MCF 10A (cell line): ENCODE results near the gene APOB. TPM values are rescaled to one million over a fixed set of nuclear protein-coding genes. Genes with fewer than 3 reads are reported as not detected.

ENCODE experiments used
- BruUV-seq: library from RNA; stranded (reverse); fragments of 400-500 nt; replicated peaks from 2 replicates; lab custom pipeline; 2021; lab: Mats Ljungman, UMichigan
- CTCF ChIA-PET: fragments of 300-600 bp; sonication (Branson Sonifier 250); formaldehyde crosslinking; extraction: SDS; loops from one replicate; lab custom pipeline; 2021; ENCODE audit warnings: antibody characterized with exemption, inconsistent platforms; lab: Yijun Ruan, JAX
- POLR2A ChIA-PET: fragments of 300-600, 350-650 bp; sonication (Branson Sonifier 250); formaldehyde crosslinking; extraction: SDS; loops from one replicate; lab custom pipeline; 2020; ENCODE audit warnings: antibody characterized with exemption, inconsistent platforms; lab: Yijun Ruan, JAX
- DNase-seq: peaks from one replicate; pipeline ENCODE4 v3.0.0-alpha.2; 2018; ENCODE audit not compliant: unreplicated experiment
- H3K27ac Mint-ChIP-seq: one replicate; pipeline ENCODE4 v1.8.0; 2022; ENCODE audit warnings: mild to moderate bottlenecking, low read depth, mixed read lengths; ENCODE audit not compliant: unreplicated experiment
- H3K27me3 Mint-ChIP-seq: one replicate; pipeline ENCODE4 v1.8.0; 2022; ENCODE audit warnings: mixed read lengths; ENCODE audit not compliant: insufficient read depth, unreplicated experiment
- H3K36me3 Mint-ChIP-seq: one replicate; pipeline ENCODE4 v1.8.0; 2022; ENCODE audit warnings: mild to moderate bottlenecking, moderate library complexity, mixed read lengths; ENCODE audit not compliant: insufficient read depth, unreplicated experiment
- H3K4me1 Mint-ChIP-seq: one replicate; pipeline ENCODE4 v1.8.0; 2022; ENCODE audit warnings: mixed read lengths; ENCODE audit not compliant: insufficient read depth, unreplicated experiment
- H3K4me3 Mint-ChIP-seq: one replicate; pipeline ENCODE4 v1.8.0; 2022; ENCODE audit warnings: mild to moderate bottlenecking, moderate library complexity, mixed read lengths; ENCODE audit not compliant: unreplicated experiment
- H3K9me3 Mint-ChIP-seq: one replicate; pipeline ENCODE4 v1.8.0; 2022; ENCODE audit warnings: mixed read lengths; ENCODE audit not compliant: unreplicated experiment
- intact Hi-C: fragments of 100-400 bp; cut with micrococcal nuclease; formaldehyde crosslinking; loops from 2 replicates; pipeline ENCODE4 v1.14.1; 2022
- total RNA-seq: library from RNA; stranded (reverse); gene quantifications from 2 replicates; pipeline ENCODE4 v1.2.3, GENCODE V29; 2022
- TF ChIP-seq, protein P1 (sequence below): fragments of 200-600 bp; IDR thresholded peaks from one replicate; pipeline ENCODE4 v1.8.0; 2022; ENCODE audit warnings: antibody characterized with exemption, mild to moderate bottlenecking; ENCODE audit not compliant: unreplicated experiment

APOB gene
- total RNA-seq, 1 experiment from 2014 or later = not detected

DNA sequence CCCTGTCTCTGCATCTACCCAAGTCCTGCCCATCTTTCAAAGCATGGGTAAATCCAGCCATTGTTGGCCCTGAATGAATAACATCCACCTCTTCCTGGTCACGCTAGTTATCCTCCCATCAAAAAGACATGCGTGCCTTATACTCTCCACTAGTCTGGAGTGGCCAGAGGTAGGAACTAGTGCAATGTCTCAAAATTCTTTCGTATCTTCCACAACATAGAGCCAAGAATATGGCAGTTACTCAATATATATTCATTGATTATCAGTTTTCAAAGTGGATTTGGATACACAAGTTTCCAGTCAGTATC lies 8.9 kb downstream of the APOB start:
- CTCF ChIA-PET = no interaction called here
- Mint-ChIP-seq H3K4me3 (no peak overlapping the region), H3K4me1 (peaks cover 14% of the 10 kb centered on the region), H3K27me3 (peaks cover 13% of the 10 kb centered on the region), H3K36me3 (no peaks in the 10 kb centered on the region), H3K9me3 (peaks cover 6% of the 10 kb centered on the region), H3K27ac (no peak overlapping the region)
- POLR2A ChIA-PET = no interaction called here
- BruUV-seq = no TSS peak
- no peak for DNase-seq
- TF ChIP-seq, protein P1, sequence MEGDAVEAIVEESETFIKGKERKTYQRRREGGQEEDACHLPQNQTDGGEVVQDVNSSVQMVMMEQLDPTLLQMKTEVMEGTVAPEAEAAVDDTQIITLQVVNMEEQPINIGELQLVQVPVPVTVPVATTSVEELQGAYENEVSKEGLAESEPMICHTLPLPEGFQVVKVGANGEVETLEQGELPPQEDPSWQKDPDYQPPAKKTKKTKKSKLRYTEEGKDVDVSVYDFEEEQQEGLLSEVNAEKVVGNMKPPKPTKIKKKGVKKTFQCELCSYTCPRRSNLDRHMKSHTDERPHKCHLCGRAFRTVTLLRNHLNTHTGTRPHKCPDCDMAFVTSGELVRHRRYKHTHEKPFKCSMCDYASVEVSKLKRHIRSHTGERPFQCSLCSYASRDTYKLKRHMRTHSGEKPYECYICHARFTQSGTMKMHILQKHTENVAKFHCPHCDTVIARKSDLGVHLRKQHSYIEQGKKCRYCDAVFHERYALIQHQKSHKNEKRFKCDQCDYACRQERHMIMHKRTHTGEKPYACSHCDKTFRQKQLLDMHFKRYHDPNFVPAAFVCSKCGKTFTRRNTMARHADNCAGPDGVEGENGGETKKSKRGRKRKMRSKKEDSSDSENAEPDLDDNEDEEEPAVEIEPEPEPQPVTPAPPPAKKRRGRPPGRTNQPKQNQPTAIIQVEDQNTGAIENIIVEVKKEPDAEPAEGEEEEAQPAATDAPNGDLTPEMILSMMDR = no peak
- intact Hi-C loops = no loop called here

DNA sequence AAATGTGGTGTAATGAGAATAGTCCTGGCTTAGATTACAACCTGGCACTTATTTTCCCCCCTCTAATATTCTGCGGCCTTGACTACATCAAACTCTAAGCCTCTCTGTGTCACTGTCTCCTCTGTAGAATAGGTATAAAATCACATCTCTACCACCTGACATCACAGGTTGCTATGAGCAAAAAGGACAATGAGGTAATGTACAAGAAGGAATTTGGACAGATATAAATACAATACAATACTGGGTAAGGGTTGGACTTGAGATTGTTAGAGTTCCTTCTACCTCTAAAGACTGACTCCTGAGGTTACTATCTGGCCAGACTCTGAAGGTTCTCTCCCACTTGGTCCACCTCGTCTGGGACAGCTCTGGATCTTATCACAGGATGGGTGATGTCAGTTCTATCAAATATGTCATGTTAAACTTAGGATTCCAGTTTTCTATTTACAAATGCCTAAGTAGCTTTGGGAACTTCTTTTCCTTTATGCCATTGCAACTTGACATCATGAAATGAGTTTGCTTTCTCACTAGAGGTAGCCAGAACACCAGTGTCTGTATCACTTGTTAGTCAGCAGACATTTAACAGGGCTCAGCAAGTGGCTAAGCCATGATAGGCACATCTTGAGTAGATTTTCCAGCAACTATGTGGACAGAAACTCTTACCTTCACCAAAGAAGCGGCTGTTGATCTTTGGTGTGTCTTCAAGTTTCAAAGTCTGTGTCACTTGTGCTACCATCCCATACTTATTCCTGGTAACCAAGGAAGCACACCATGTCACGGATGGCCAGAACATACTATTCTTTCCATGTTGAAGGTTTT lies 9.5 kb downstream of the APOB start:
- POLR2A ChIA-PET = no interaction called here
- no peak overlapping the region for H3K27ac Mint-ChIP-seq
- DNase-seq = no peak
- no peak overlapping the region for H3K4me3 Mint-ChIP-seq
- CTCF ChIA-PET = interaction anchor here (0.9 to 3.0 kb wide), 3 partner anchors 8 to 373 kb away, joined by 4 to 17 read pairs (median 13); no protein-coding TSS in a partner anchor
- H3K9me3 Mint-ChIP-seq = peaks cover 6% of the 10 kb centered on the region
- H3K36me3 Mint-ChIP-seq = no peaks in the 10 kb centered on the region
- no TSS peak for BruUV-seq
- TF ChIP-seq, protein P1 = no peak
- H3K27me3 Mint-ChIP-seq = peaks cover 17% of the 10 kb centered on the region
- intact Hi-C loops = no loop called here
- H3K4me1 Mint-ChIP-seq = peaks cover 13% of the 10 kb centered on the region

DNA sequence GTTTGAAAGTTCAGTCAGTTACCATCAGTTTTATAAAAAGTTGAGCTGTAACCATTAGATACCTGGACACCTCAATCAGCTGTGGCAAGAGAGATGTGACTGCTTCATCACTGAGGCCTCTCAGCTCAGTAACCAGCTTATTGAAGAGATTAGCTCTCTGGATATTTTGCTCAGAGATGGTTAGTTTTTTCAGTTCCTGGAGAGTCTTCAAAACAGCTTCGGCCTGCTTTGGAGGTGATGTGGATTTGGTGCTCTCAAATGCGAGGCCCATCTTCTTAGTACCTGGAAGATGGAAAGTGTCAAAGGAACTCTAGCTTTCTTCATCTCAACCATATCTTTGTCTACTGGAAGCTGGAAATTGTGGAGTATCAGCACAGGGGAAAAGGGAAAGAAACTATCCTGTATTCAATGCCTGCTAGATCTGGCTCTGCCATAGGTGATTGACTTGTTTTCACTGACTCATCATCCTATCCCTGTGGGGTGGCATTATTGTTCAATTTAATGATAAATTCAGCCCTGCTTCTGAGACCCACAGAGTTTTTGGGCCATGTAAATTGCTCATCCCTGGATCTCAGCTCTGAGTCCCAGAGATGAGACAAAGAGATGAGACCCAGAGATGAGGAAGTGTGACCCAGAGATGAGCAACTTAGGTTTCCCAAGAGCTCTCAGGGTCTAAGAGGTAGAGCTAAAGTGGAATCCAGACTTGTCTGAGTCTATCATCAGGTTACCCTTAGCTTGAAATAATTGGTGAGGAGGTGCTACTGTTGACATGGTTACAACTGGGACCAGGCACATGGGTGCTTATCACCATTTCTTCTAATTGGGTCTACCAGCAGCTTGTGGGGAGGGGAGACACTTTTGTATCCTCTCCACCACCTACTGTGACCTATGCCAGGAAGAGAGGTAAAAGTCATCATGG lies 10.4 kb downstream of the APOB start:
- peaks cover 17% of the 10 kb centered on the region for H3K27me3 Mint-ChIP-seq
- ChIA-PET POLR2A (no interaction called here), CTCF (interaction anchor here (0.6 to 3.0 kb wide), 8 partner anchors 9 to 372 kb away, joined by 3 to 17 read pairs (median 4); no protein-coding TSS in a partner anchor)
- no peak overlapping the region for H3K27ac Mint-ChIP-seq
- H3K36me3 Mint-ChIP-seq = no peaks in the 10 kb centered on the region
- intact Hi-C loops = no loop called here
- no peak for DNase-seq
- BruUV-seq = no TSS peak
- TF ChIP-seq, protein P1 = no peak
- peaks cover 6% of the 10 kb centered on the region for H3K9me3 Mint-ChIP-seq
- H3K4me1 Mint-ChIP-seq = peaks cover 4% of the 10 kb centered on the region
- no peak overlapping the region for H3K4me3 Mint-ChIP-seq
